Fibroblast of lung (primary cell): Measurements from ENCODE around the gene ATP11A. TPM values are rescaled to one million over a fixed set of nuclear protein-coding genes. Genes with fewer than 3 reads are reported as not detected.

Experiments used
- DNase-seq, 2 donors: peaks; one replicate each; pipeline versions ENCODE4 v3.0.0 to v3.0.0-alpha.2; 2010; ENCODE audit warnings: low read depth in 2 of 2
- H2AFZ ChIP-seq: 2 replicates; pipeline ENCODE4 v1.5.1; 2012; ENCODE audit warnings: low read length, control low read depth, inconsistent platforms
- H3K27ac ChIP-seq: 2 replicates; pipeline ENCODE4 v1.5.1; 2011; ENCODE audit warnings: low read length, control low read depth; ENCODE audit not compliant: insufficient read depth
- H3K27me3 ChIP-seq: 2 replicates; pipeline ENCODE4 v1.5.1; 2011; ENCODE audit warnings: mild to moderate bottlenecking, low read length; ENCODE audit not compliant: control insufficient read depth, insufficient read depth
- H3K36me3 ChIP-seq: 2 replicates; pipeline ENCODE4 v1.5.1; 2011; ENCODE audit warnings: low read length; ENCODE audit not compliant: control insufficient read depth, insufficient read depth
- H3K4me1 ChIP-seq: 2 replicates; pipeline ENCODE4 v1.5.1; 2011; ENCODE audit warnings: low read length; ENCODE audit not compliant: control insufficient read depth, insufficient read depth; ENCODE audit errors: extremely low read depth
- H3K4me2 ChIP-seq: 2 replicates; pipeline ENCODE4 v1.5.1; 2011; ENCODE audit warnings: low read length, control low read depth; ENCODE audit not compliant: insufficient read depth; ENCODE audit errors: extremely low read depth
- H3K4me3 ChIP-seq, 4 experiments: fragments of 200-600 bp in 1 of 4; sonication (generic) in 1 of 4; replicated peaks in 1 of 4; 2 replicates each; pipeline ENCODE4 v1.5.1; 2011 to 2016; ENCODE audit warnings: low read length in 4 of 4, low read depth in 3 of 4, mild to moderate bottlenecking in 3 of 4, control low read depth in 2 of 4, inconsistent platforms in 1 of 4, mixed read lengths in 1 of 4; ENCODE audit not compliant: insufficient read depth in 1 of 4; ENCODE audit errors: control extremely low read depth in 1 of 4
- H3K79me2 ChIP-seq: 2 replicates; pipeline ENCODE4 v1.5.1; 2012; ENCODE audit warnings: mild to moderate bottlenecking, low read length, inconsistent platforms; ENCODE audit not compliant: control insufficient read depth, insufficient read depth
- H3K9ac ChIP-seq: 2 replicates; pipeline ENCODE4 v1.5.1; 2011; ENCODE audit warnings: mild to moderate bottlenecking, low read length, control low read depth; ENCODE audit not compliant: insufficient read depth
- H3K9me3 ChIP-seq: 2 replicates; pipeline ENCODE4 v1.5.1; 2012; ENCODE audit warnings: low read depth, low read length; ENCODE audit not compliant: control insufficient read depth, insufficient read depth
- H4K20me1 ChIP-seq: 2 replicates; pipeline ENCODE4 v1.5.1; 2011; ENCODE audit warnings: low read length; ENCODE audit not compliant: control insufficient read depth, insufficient read depth; ENCODE audit errors: extremely low read depth
- EZH2 ChIP-seq: IDR thresholded peaks from 2 replicates; pipeline ENCODE4 v1.5.1; 2012; ENCODE audit warnings: low read length, control low read depth, mild to moderate bottlenecking; ENCODE audit errors: missing control alignments
- polyA plus RNA-seq, 2 donors: library from polyadenylated mRNA; depleted of rRNA in 1 of 2; stranded (reverse) in 1 of 2; unstranded in 1 of 2; fragments of >200 nt; gene quantifications; 2 replicates each; pipeline ENCODE4 v1.2.1, GENCODE V29; 2011 to 2012; ENCODE audit warnings: missing spikeins in 1 of 2
- total RNA-seq: library from RNA; depleted of rRNA; stranded (reverse); fragments of >200 nt; gene quantifications from 2 replicates; pipeline ENCODE4 v1.2.1, GENCODE V29; 2014
- TF ChIP-seq, protein P1 (sequence below), 2 donors: IDR thresholded peaks in 1 of 2; conservative IDR thresholded peaks in 1 of 2; 1 replicate in 1 of 2; 2 replicates in 1 of 2; pipeline ENCODE4 v1.5.1; 2011 to 2012; ENCODE audit warnings: low read length in 2 of 2, control low read depth in 1 of 2, inconsistent platforms in 1 of 2, low read depth in 1 of 2, mild to moderate bottlenecking in 1 of 2

The ATP11A gene
- total and polyA plus RNA-seq, 2 donors (not counting 1 experiment from before 2014, with no cell fraction given), result 2.3 to 7.8 TPM

DNA sequence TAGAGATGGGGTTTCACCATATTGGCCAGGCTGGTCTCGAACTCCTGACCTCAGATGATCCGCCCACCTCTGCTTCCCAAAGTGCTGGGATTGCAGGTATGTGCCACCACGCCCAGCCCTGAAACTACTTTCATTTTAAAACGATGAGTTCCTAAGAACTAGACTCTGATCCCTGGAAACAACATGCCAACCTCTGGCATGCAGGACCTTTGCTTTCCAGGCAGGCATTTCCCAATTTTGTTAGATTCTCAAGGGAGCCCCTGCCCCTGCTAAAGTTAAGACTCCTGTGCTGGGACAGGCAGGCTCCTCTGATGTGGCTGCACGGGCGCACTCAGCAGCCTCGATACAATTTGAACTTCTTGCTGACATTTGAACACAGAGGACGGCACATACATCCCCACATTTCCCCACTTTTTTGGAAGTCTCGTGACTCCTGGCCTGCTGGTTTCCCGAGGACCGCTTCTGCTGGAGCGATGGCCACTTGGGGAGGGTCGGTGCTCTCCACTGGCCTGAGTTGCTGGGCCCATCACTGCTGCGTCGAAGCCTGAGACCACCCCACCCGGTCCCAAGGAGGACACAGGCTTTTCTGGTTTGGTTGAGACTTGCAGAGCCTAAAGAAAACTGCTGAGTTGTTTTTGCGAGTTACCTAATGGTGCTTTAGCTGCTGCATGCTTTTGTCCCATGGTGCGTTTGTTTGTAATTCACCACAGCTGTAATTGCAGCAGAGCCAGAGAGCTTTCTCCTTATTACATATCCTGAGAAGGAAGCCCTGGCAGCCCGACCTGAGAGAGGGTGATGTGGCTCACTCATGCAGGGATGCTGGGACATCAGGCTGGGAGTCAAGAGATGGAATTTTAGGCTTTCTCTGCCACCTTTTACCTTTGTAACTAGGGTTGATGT, 8.2 kb downstream of the ATP11A start:
- no peaks in the 10 kb centered on the region for H3K4me1 ChIP-seq
- H3K36me3 ChIP-seq, result no peaks in the 10 kb centered on the region
- H3K4me3 ChIP-seq, result no peak overlapping the region
- H3K9me3 ChIP-seq, result no peaks in the 10 kb centered on the region
- no peak overlapping the region for H3K4me2 ChIP-seq
- TF ChIP-seq, protein P1, sequence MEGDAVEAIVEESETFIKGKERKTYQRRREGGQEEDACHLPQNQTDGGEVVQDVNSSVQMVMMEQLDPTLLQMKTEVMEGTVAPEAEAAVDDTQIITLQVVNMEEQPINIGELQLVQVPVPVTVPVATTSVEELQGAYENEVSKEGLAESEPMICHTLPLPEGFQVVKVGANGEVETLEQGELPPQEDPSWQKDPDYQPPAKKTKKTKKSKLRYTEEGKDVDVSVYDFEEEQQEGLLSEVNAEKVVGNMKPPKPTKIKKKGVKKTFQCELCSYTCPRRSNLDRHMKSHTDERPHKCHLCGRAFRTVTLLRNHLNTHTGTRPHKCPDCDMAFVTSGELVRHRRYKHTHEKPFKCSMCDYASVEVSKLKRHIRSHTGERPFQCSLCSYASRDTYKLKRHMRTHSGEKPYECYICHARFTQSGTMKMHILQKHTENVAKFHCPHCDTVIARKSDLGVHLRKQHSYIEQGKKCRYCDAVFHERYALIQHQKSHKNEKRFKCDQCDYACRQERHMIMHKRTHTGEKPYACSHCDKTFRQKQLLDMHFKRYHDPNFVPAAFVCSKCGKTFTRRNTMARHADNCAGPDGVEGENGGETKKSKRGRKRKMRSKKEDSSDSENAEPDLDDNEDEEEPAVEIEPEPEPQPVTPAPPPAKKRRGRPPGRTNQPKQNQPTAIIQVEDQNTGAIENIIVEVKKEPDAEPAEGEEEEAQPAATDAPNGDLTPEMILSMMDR (conservative IDR thresholded peaks at IDR 0.05 in 1 of 2, IDR thresholded peaks at IDR 0.05 in 1 of 2; ENCODE audit: low read depth in 1 of 2, low read length in 2 of 2), result no peak
- TF ChIP-seq EZH2, result no peak
- H3K79me2 ChIP-seq, result peaks cover 3% of the 10 kb centered on the region
- no peak overlapping the region for H3K9ac ChIP-seq
- no peaks in the 10 kb centered on the region for H3K27me3 ChIP-seq
- no peak for DNase-seq
- H4K20me1 ChIP-seq, result no peaks in the 10 kb centered on the region
- H2AFZ ChIP-seq, result no peak overlapping the region
- no peak overlapping the region for H3K27ac ChIP-seq

DNA sequence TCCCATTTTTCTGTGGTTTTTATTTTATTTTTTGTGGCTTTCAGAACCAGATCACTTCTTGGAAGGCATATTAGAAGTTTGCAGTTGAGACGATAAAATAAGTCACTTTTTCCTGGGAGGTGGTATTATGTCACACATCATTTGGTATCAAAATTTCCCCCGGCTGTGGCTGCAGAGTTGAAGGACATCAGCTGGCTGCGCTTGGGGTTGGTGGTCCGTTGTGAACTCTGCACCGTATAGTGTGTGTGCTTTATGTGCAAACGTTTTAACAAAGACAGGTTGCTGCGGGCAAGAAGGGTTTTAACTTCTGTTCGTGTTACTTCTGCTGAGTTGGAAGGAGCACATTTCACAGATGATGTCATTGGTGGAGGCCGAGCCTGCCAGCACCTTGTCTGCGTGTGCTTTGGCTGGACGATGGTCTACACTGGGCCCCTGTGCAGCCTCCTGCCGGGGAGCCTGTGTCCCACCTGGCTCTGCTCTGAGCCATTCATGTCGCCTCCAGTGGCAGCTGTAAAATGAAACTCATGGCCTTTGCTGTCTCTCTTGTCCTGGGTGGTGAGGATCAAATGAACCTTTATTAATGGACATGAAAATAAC, 9.6 kb downstream of the ATP11A start:
- no peaks in the 10 kb centered on the region for H3K27me3 ChIP-seq
- no peak overlapping the region for H3K4me3 ChIP-seq
- H3K36me3 ChIP-seq, result no peaks in the 10 kb centered on the region
- no peaks in the 10 kb centered on the region for H4K20me1 ChIP-seq
- no peaks in the 10 kb centered on the region for H3K9me3 ChIP-seq
- H3K9ac ChIP-seq, result no peak overlapping the region
- no peak overlapping the region for H3K27ac ChIP-seq
- H2AFZ ChIP-seq, result no peak overlapping the region
- H3K4me1 ChIP-seq, result no peaks in the 10 kb centered on the region
- H3K4me2 ChIP-seq, result no peak overlapping the region
- H3K79me2 ChIP-seq, result no peaks in the 10 kb centered on the region
- TF ChIP-seq EZH2, result no peak
- TF ChIP-seq, protein P1 (conservative IDR thresholded peaks at IDR 0.05 in 1 of 2, IDR thresholded peaks at IDR 0.05 in 1 of 2; ENCODE audit: low read depth in 1 of 2, low read length in 2 of 2), result no peak
- no peak for DNase-seq

DNA sequence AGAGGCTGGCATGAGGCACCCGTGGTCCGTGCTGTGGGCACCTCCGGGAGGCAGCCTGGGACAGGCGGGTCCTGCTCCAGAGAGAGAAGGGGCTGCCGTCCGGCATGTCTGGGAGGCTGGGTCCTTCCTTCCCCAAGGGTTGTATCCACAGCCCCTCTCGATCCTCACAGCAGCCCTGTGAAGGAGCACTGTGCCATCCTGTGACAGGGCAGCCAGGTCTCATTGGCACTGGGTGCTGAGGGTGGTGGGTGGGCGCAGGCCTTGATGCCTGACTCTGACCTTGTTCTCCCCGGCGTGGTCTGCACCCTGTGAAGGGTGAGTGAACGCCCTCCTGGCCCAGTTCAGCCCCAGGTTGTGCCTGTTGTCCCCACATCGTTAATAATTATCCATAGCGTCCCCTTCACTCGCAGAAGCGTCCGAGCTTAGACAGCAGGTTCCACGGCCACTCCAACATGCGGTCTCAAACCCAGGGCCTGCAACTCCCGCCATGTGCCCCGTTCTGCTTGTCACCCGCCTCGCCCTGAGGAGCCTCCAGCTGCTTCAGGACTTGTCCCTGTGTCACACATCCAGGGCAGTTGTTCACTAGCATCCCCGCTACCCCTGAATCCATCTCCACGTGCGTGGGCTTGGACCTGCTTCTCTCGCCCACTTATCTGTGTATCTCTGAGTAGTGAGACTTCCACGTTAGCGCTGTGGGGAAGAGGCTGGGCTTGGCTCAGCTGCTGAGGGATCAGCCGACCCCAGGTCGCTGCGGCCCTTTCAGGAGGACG, 10.6 kb downstream of the ATP11A start:
- Histone ChIP-seq H4K20me1 (no peaks in the 10 kb centered on the region), H3K4me3 (no peak overlapping the region), H3K4me2 (no peak overlapping the region), H3K4me1 (no peaks in the 10 kb centered on the region), H3K27me3 (no peaks in the 10 kb centered on the region), H3K9ac (no peak overlapping the region), H2AFZ (no peak overlapping the region), H3K27ac (no peak overlapping the region), H3K9me3 (no peaks in the 10 kb centered on the region), H3K79me2 (no peaks in the 10 kb centered on the region), H3K36me3 (no peaks in the 10 kb centered on the region)
- no peak for DNase-seq
- no peak for TF ChIP-seq EZH2
- TF ChIP-seq, protein P1 (conservative IDR thresholded peaks at IDR 0.05 in 1 of 2, IDR thresholded peaks at IDR 0.05 in 1 of 2; ENCODE audit: low read depth in 1 of 2, low read length in 2 of 2), result no peak
